CD4-positive, alpha-beta T cell (primary cell): ENCODE measurements around the gene HDAC10. TPM values are rescaled to one million over a fixed set of nuclear protein-coding genes. Genes with fewer than 3 reads are reported as not detected.

Experiments used
- ATAC-seq: fragments of 200-7000 bp; cut with Tn5 transposase; one replicate; pipeline ENCODE4 v1.10.0; 2022; ENCODE audit warnings: mild to moderate bottlenecking; ENCODE audit not compliant: poor library complexity
- CTCF ChIA-PET: fragments of 350-600 bp; sonication (Branson Sonifier 250); formaldehyde crosslinking; loops from one replicate; lab custom pipeline; 2021; ENCODE audit warnings: antibody characterized with exemption, inconsistent platforms; lab: Charles Lee
- POLR2A ChIA-PET: fragments of 350-600 bp; sonication (Branson Sonifier 250); formaldehyde crosslinking; loops from one replicate; lab custom pipeline; 2021; ENCODE audit warnings: antibody characterized with exemption, inconsistent platforms; lab: Charles Lee
- DNase-seq, 14 experiments: peaks; one replicate each; pipeline ENCODE4 v3.0.0-alpha.2; 2013 to 2020; ENCODE audit warnings: mixed read lengths in 2 of 14
- H3K27ac ChIP-seq, 2 donors: one replicate each; pipeline versions ENCODE4 v1.5.1 to v1.7.0; 2013; ENCODE audit warnings: low read length in 2 of 2, low read depth in 1 of 2, mild to moderate bottlenecking in 1 of 2
- H3K27me3 ChIP-seq, 2 experiments: 1 replicate in 1 of 2; 2 replicates in 1 of 2; pipeline versions ENCODE4 v1.6.1 to v1.7.0; 2013; ENCODE audit warnings: low read length in 2 of 2, control low read depth in 1 of 2, mild to moderate bottlenecking in 1 of 2, moderate library complexity in 1 of 2; ENCODE audit not compliant: insufficient read depth in 2 of 2, control insufficient read depth in 1 of 2
- H3K36me3 ChIP-seq: one replicate; pipeline ENCODE4 v1.6.1; 2013; ENCODE audit warnings: low read length, control low read depth; ENCODE audit not compliant: insufficient read depth
- H3K4me1 ChIP-seq: one replicate; pipeline ENCODE4 v1.6.1; 2013; ENCODE audit warnings: low read length, control low read depth; ENCODE audit not compliant: insufficient read depth
- H3K4me3 ChIP-seq: one replicate; pipeline ENCODE4 v1.5.1; 2013; ENCODE audit warnings: mild to moderate bottlenecking, low read length, moderate library complexity
- H3K9me3 ChIP-seq, 2 experiments: 1 replicate in 1 of 2; 2 replicates in 1 of 2; pipeline versions ENCODE4 v1.6.1 to v1.7.0; 2013; ENCODE audit warnings: low read length in 2 of 2, mild to moderate bottlenecking in 2 of 2, control low read depth in 1 of 2, moderate library complexity in 1 of 2; ENCODE audit not compliant: control insufficient read depth in 1 of 2, insufficient read depth in 1 of 2
- H3K27ac Mint-ChIP-seq: one replicate; pipeline ENCODE4 v1.8.0; 2020; ENCODE audit warnings: mixed read lengths
- H3K27me3 Mint-ChIP-seq: one replicate; pipeline ENCODE4 v1.8.0; 2021; ENCODE audit warnings: mixed read lengths
- H3K36me3 Mint-ChIP-seq: one replicate; pipeline ENCODE4 v1.8.0; 2021; ENCODE audit warnings: low read depth, mixed read lengths
- H3K4me1 Mint-ChIP-seq: one replicate; pipeline ENCODE4 v1.8.0; 2021; ENCODE audit warnings: low read depth, mixed read lengths
- H3K4me3 Mint-ChIP-seq: one replicate; pipeline ENCODE4 v1.8.0; 2020; ENCODE audit warnings: mild to moderate bottlenecking, mixed read lengths
- H3K9me3 Mint-ChIP-seq: one replicate; pipeline ENCODE4 v1.8.0; 2020; ENCODE audit warnings: mixed read lengths
- CTCF ChIP-seq: fragments of 200-600 bp; IDR thresholded peaks from one replicate; pipeline ENCODE4 v1.8.0; 2022; ENCODE audit warnings: antibody characterized with exemption, mild to moderate bottlenecking
- intact Hi-C, 2 experiments: fragments of 100-400 bp; cut with DNase I in 1 of 2; cut with micrococcal nuclease in 1 of 2; formaldehyde crosslinking; loops; one replicate each; pipeline versions ENCODE4 v1.15.1 to v1.9.0; 2023 to 2025; cut with DNase I, micrococcal nuclease
- total RNA-seq, 174 experiments: library from RNA in 2 of 174; stranded (reverse) in 2 of 174; gene quantifications; one replicate each; pipeline ENCODE4 v1.2.3 and lab custom pipeline; 2021 to 2026

Gene HDAC10
- total RNA-seq, 2 experiments from 2014 or later: 87.3 to 88.7 TPM

- H3K27ac Mint-ChIP-seq: no peak overlapping the region
- POLR2A ChIA-PET: no interaction called here
- DNase-seq: peak in 1 of 14 experiments; percentile 22
Observed at GRCh38 chr22:50226063-50226874, 24.8 kb downstream of the HDAC10 start.

GRCh38 chr22:50225200-50225969, 25.7 kb downstream of the HDAC10 start:
- H3K9me3 Mint-ChIP-seq: no peaks in the 10 kb centered on the region
- no peaks in the 10 kb centered on the region for H3K4me1 ChIP-seq
- H3K4me3 Mint-ChIP-seq: no peak overlapping the region
- H3K9me3 ChIP-seq: no peaks in the 10 kb centered on the region
- DNase-seq: peak in 1 of 14 experiments; percentile 21
- ChIA-PET CTCF (no interaction called here), POLR2A (no interaction called here)
- H3K27ac ChIP-seq: no peak overlapping the region
- no peak overlapping the region for H3K4me3 ChIP-seq
- no peak overlapping the region for H3K27ac Mint-ChIP-seq
- intact Hi-C loops: no loop called here
- no peaks in the 10 kb centered on the region for H3K27me3 Mint-ChIP-seq
- H3K27me3 ChIP-seq: no peaks in the 10 kb centered on the region
- no peak for TF ChIP-seq CTCF
- H3K36me3 ChIP-seq: peaks cover 75% of the 10 kb centered on the region
- no peak for ATAC-seq
- H3K4me1 Mint-ChIP-seq: peaks cover 4% of the 10 kb centered on the region
- peaks cover 72% of the 10 kb centered on the region for H3K36me3 Mint-ChIP-seq

More at GRCh38 chr22:50226063-50226874, 24.8 kb downstream of the HDAC10 start:
- H3K27me3 Mint-ChIP-seq: no peaks in the 10 kb centered on the region
- Histone ChIP-seq H3K27ac (no peak overlapping the region), H3K9me3 (no peaks in the 10 kb centered on the region), H3K36me3 (peaks cover 66% of the 10 kb centered on the region), H3K27me3 (no peaks in the 10 kb centered on the region), H3K4me1 (no peaks in the 10 kb centered on the region), H3K4me3 (no peak overlapping the region)
- CTCF ChIA-PET: no interaction called here
- intact Hi-C loops: no loop called here
- no peaks in the 10 kb centered on the region for H3K9me3 Mint-ChIP-seq
- no peak overlapping the region for H3K4me3 Mint-ChIP-seq
- ATAC-seq: no peak
- peaks cover 65% of the 10 kb centered on the region for H3K36me3 Mint-ChIP-seq
- peaks cover 4% of the 10 kb centered on the region for H3K4me1 Mint-ChIP-seq
- TF ChIP-seq CTCF: no peak

GRCh38 chr22:50224071-50224470, 27.0 kb downstream of the HDAC10 start:
- Mint-ChIP-seq H3K4me3 (no peak overlapping the region), H3K27ac (no peak overlapping the region), H3K36me3 (peaks cover 72% of the 10 kb centered on the region), H3K9me3 (no peaks in the 10 kb centered on the region), H3K4me1 (no peaks in the 10 kb centered on the region), H3K27me3 (no peaks in the 10 kb centered on the region)
- no peak overlapping the region for H3K4me3 ChIP-seq
- no peaks in the 10 kb centered on the region for H3K9me3 ChIP-seq
- POLR2A ChIA-PET: no interaction called here
- ATAC-seq: no peak
- H3K27ac ChIP-seq: no peak overlapping the region
- H3K27me3 ChIP-seq: no peaks in the 10 kb centered on the region
- CTCF ChIA-PET: no interaction called here
- H3K4me1 ChIP-seq: no peaks in the 10 kb centered on the region
- no peak for TF ChIP-seq CTCF
- intact Hi-C loops: no loop called here
- no peak for DNase-seq
- H3K36me3 ChIP-seq: peaks cover 74% of the 10 kb centered on the region
